Hematopoietic multipotent progenitor cell (in vitro differentiated cells): ENCODE measurements around the gene DCAKD. TPM values are rescaled to one million over a fixed set of nuclear protein-coding genes. Genes with fewer than 3 reads are reported as not detected.
"Not testable (repeated sequence)": the region's sequence is repeated elsewhere in the genome, so short reads cannot be mapped to it uniquely, and the experiment has no call there.

Source experiments
- DNase-seq, 3 donors: peaks; one replicate each; pipeline ENCODE4 v3.0.0-alpha.2; 2011 to 2015; ENCODE audit warnings: low read depth in 2 of 3, low spot score in 2 of 3
- total RNA-seq: library from RNA; depleted of rRNA; stranded (reverse); fragments of >200 nt; gene quantifications from one replicate; pipeline ENCODE4 v1.2.3, GENCODE V29; 2012

The DCAKD gene
- total RNA-seq, 1 donor: 98.8 TPM

GRCh38 chr17:45067637-45068036, 16.2 kb upstream of the DCAKD start:
- no peak for DNase-seq

GRCh38 chr17:45063198-45063597, 11.8 kb upstream of the DCAKD start:
- DNase-seq: no peak

GRCh38 chr17:45061606-45062205, 10.3 kb upstream of the DCAKD start:
- DNase-seq: no peak

GRCh38 chr17:45060797-45061605, 9.6 kb upstream of the DCAKD start, which contains the start of gene NMT1:
NMT1 (plus strand) TSS chr17:45061317; CDS start chr17:45061330, 13 bp downstream.
- peak; percentile 94 to 100 (median 99) for DNase-seq

GRCh38 chr17:45060382-45060796, 9.0 kb upstream of the DCAKD start:
- DNase-seq: no peak

GRCh38 chr17:45052052-45052772, 780 bp upstream of the DCAKD start:
- peak in 2 of 3 donors; percentile 14 to 26 for DNase-seq

GRCh38 chr17:45051720-45052051, 254 bp upstream of the DCAKD start:
- not testable (repeated sequence) for DNase-seq

- DNase-seq: peak in 1 of 3 donors; percentile 18
Observed at GRCh38 chr17:45050481-45051059, 862 bp downstream of the DCAKD start.

GRCh38 chr17:45048795-45049563, 2.5 kb downstream of the DCAKD start:
- DNase-seq: no peak

GRCh38 chr17:45046537-45047125, 4.8 kb downstream of the DCAKD start:
- DNase-seq: no peak

- DNase-seq: no peak
Observed at GRCh38 chr17:45043813-45044540, 7.5 kb downstream of the DCAKD start.

GRCh38 chr17:45042346-45043120, 8.9 kb downstream of the DCAKD start:
- no peak for DNase-seq

GRCh38 chr17:45040459-45040858, 11.0 kb downstream of the DCAKD start:
- DNase-seq: no peak

- no peak for DNase-seq
Observed at GRCh38 chr17:45038728-45039634, 12.5 kb downstream of the DCAKD start.

GRCh38 chr17:45036691-45037090, 14.7 kb downstream of the DCAKD start:
- no peak for DNase-seq

- no peak for DNase-seq
Observed at GRCh38 chr17:45035848-45036247, 15.6 kb downstream of the DCAKD start.

- no peak for DNase-seq
Observed at GRCh38 chr17:45034599-45034998, 16.8 kb downstream of the DCAKD start.

- no peak for DNase-seq
Observed at GRCh38 chr17:45032174-45032541, 19.3 kb downstream of the DCAKD start.
